Subcutaneous abdominal adipose tissue (tissue), 5 donors: Measurements from ENCODE around the gene SPSB1.
"Not testable (repeated sequence)": the region's sequence is repeated elsewhere in the genome, so short reads cannot be mapped to it uniquely, and the experiment has no call there.

Experiments used
- H3K27ac ChIP-seq: one replicate; pipeline ENCODE4 v1.7.0; 2013; ENCODE audit warnings: low read depth, mild to moderate bottlenecking, inconsistent platforms, low read length, moderate library complexity
- H3K27me3 ChIP-seq, 5 donors: one replicate each; pipeline ENCODE4 v1.7.0; 2013; ENCODE audit warnings: low read length in 5 of 5, inconsistent platforms in 1 of 5; ENCODE audit not compliant: control insufficient read depth in 5 of 5, insufficient read depth in 4 of 5
- H3K36me3 ChIP-seq, 5 donors: one replicate each; pipeline ENCODE4 v1.7.0; 2013; ENCODE audit warnings: low read length in 5 of 5; ENCODE audit not compliant: control insufficient read depth in 5 of 5, insufficient read depth in 5 of 5
- H3K4me1 ChIP-seq, 5 donors: one replicate each; pipeline ENCODE4 v1.7.0; 2013; ENCODE audit warnings: low read length in 5 of 5, mild to moderate bottlenecking in 3 of 5, moderate library complexity in 1 of 5; ENCODE audit not compliant: control insufficient read depth in 5 of 5, insufficient read depth in 5 of 5
- H3K4me3 ChIP-seq, 5 donors: one replicate each; pipeline ENCODE4 v1.7.0; 2013; ENCODE audit warnings: low read length in 5 of 5, low read depth in 1 of 5
- H3K9ac ChIP-seq, 5 donors: one replicate each; pipeline ENCODE4 v1.7.0; 2013; ENCODE audit warnings: low read length in 5 of 5, mild to moderate bottlenecking in 4 of 5, moderate library complexity in 3 of 5
- H3K9me3 ChIP-seq, 5 donors: one replicate each; pipeline ENCODE4 v1.7.0; 2013; ENCODE audit warnings: low read length in 5 of 5; ENCODE audit not compliant: control insufficient read depth in 5 of 5
- donor health status: healthy.
- donor health status: healthy.
- donor health status: healthy.
- donor health status: healthy.
- donor health status: healthy.

The SPSB1 gene

DNA sequence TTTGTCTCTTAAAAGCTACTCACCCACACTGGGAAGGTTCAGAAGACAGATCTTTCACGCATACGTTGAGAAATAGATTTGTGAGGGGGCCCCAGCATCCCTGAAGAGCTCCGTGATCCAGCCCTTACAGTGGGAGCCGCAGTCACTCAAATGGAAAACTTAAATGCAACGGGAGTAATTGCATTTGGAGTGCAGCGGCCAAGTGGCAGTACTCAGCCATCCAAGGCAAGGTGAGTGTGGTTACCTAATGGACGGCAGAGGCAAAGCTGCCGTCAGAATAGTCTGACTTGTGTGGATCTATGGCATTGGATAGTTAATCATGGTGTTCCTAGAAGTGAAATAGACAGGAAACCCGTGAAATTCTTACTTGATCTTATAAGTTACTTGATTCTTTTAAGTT is 5.1 kb downstream of the SPSB1 start:
- H3K27ac ChIP-seq: peak overlapping the region; percentile 84
- no peak overlapping the region for H3K4me3 ChIP-seq
- H3K9ac ChIP-seq: no peak overlapping the region
- peaks cover 13 to 78% (median 70%) of the 10 kb centered on the region in 5 donors for H3K4me1 ChIP-seq
- no peaks in the 10 kb centered on the region for H3K9me3 ChIP-seq
- peaks cover 0 to 15% (median 13%) of the 10 kb centered on the region in 5 donors for H3K36me3 ChIP-seq
- no peaks in the 10 kb centered on the region for H3K27me3 ChIP-seq

DNA sequence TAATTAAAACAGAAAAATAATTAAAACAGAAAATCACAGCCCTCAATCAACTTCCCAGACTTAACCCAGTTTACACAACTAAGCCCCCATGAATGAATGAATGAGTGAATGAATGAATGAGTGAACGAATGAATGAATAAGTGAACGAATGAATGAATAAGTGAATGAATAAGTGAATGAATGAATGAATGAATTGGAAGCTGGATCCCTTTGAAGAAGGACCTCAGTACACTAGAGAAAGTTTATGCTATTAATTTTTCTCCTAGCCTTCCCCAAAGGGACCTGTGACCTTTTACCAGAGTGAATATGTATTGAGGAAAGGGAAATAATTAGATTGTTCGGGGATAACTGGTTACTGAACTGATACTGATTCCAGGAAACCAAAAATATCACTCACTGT is 5.6 kb downstream of the SPSB1 start:
- Histone ChIP-seq H3K27me3 (no peaks in the 10 kb centered on the region), H3K4me3 (no peak overlapping the region), H3K9ac (no peak overlapping the region), H3K36me3 (peaks cover 0 to 15% (median 13%) of the 10 kb centered on the region in 5 donors), H3K9me3 (no peaks in the 10 kb centered on the region), H3K27ac (peak overlapping the region; percentile 84), H3K4me1 (peaks cover 17 to 83% (median 75%) of the 10 kb centered on the region in 5 donors)

DNA sequence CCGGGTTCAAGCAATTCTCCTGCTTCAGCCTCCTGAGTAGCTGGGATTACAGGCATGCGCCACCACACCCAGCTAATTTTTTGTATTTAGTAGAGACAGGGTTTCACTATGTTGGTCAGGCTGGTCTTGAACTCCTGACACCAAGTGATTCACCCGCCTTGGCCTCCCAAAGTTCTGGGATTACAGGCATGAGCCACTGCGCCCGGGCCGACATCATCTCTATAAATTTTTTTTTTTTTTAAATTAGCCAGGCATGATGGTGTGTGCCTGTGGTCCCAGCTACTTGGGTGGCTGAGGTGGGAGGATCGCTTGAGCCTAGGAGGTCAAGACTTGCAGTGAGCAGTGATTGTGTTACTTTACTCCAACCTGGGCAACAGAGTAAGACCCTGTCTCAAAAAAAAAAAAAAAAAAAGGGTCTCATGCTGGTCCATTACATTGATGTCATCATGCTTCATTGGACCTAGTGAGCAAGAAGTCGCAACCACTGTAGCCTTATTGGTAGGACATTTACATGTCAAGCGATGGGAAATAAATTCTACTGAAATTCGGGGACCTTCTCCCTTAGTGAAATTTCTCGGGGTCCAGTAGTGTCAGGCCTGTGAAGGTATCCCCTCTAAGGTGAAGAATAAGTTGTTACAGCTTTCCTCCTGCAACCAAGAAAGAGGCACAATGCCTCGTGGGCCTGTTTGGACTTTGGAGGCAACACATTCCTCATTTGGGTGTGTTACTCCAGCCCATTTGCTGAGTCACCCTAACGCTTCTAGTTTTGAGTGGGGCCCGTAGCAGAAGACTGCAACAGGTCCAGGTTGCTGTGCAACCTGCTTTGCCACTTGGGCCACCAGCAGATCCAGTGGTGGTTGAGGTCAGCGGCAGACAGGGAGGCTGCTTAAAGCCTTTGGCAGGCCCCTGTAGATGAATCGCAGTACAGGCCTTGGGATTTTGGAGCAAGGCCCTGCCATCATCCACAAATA is 7.2 kb downstream of the SPSB1 start:
- Histone ChIP-seq H3K36me3 (peaks cover 0 to 15% (median 13%) of the 10 kb centered on the region in 5 donors), H3K4me1 (peaks cover 20 to 85% (median 77%) of the 10 kb centered on the region in 5 donors)
- H3K4me3 ChIP-seq, H3K27me3 ChIP-seq, H3K27ac ChIP-seq, H3K9ac ChIP-seq, H3K9me3 ChIP-seq: not testable (repeated sequence)

DNA sequence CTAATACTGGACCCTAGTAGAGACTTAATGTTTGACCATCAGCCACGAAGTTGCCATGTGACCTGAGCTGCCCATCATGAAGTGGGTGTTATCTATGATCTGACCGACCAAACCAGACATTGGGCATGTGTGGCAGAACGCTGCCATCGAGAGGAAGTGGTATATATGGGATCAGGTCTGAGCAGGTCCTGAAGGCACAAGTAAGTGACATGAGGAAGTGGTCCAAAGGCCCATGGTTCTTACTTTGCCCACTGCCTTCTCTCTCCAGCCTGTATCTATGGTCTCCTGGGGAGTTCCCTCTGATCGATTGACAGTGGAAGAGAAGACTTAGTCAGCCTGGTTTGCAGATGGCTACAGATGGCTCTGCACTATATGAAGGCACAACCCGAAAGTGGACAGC is 7.9 kb downstream of the SPSB1 start:
- peaks cover 19 to 85% (median 77%) of the 10 kb centered on the region in 5 donors for H3K4me1 ChIP-seq

DNA sequence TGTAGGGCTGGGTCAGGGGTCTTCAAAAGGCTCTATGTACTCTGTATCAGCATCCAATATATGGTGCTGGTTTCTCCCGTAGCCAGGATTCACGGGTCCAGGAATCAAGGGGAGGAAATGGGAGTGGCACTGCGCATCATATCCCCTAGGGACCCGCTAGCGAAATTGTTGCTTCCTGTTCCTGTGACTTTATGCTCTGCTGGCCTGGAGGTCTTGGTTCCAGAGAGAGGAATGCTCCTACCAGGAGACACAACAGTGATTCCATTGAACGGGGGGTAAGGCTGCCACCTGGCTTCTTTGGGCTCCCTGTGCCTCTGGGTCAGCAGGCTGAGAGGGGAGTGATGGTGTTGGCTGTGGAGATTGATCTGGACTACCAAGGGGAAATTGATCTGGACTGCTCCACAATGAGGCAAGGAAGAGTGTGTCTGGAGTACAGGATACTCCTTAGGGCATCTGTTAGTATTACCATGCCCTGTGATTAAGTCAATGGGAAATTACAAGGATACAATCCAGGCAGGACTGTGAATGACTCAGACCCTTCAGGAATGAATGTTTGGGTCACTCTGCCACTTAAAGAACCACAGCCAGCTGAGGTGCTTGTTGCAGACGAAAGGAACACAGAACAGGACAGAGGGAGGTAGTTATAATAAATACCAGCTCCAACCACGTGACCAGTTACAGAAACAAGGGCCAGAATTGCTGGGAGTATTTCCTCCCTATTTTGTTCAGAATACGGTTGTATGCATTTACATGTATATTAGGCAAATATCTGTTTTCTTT is 10.2 kb downstream of the SPSB1 start:
- no peak overlapping the region for H3K9ac ChIP-seq
- H3K27ac ChIP-seq: peak overlapping the region; percentile 74
- no peaks in the 10 kb centered on the region for H3K9me3 ChIP-seq
- peak overlapping the region in 3 of 5 donors; percentile 6 to 33 (median 14) for H3K4me3 ChIP-seq
- H3K36me3 ChIP-seq: peaks cover 0 to 19% (median 10%) of the 10 kb centered on the region in 5 donors
- no peaks in the 10 kb centered on the region for H3K27me3 ChIP-seq
- H3K4me1 ChIP-seq: peaks cover 15 to 73% (median 63%) of the 10 kb centered on the region in 5 donors

More for the DNA sequence above, 7.9 kb downstream of the SPSB1 start:
- peaks cover 0 to 15% (median 13%) of the 10 kb centered on the region in 5 donors for H3K36me3 ChIP-seq
- H3K27ac ChIP-seq: no peak overlapping the region
- H3K27me3 ChIP-seq: no peaks in the 10 kb centered on the region
- H3K9me3 ChIP-seq: no peaks in the 10 kb centered on the region
- H3K4me3 ChIP-seq: no peak overlapping the region
- H3K9ac ChIP-seq: no peak overlapping the region

DNA sequence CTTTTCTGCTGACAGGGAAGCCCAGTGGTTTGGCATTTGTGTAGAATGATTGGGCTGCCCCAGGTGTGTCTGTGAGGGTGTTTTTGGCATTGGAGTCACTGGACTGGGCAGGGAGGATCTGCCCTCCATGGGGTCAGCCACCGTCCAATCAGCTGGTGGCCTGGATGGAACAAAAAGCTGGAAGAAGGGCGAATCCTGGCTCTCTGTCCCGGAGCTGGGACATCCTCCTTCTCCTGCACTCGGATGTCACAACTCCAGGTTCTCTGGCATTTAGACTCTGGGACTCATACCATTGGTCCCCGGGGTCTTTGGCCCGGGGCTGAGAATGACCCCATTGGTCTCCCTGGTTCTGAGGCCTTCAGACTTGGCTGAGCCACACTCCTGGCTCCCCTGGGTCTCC is 11.2 kb downstream of the SPSB1 start:
- peaks cover 0 to 19% (median 10%) of the 10 kb centered on the region in 5 donors for H3K36me3 ChIP-seq
- no peak overlapping the region for H3K9ac ChIP-seq
- no peaks in the 10 kb centered on the region for H3K9me3 ChIP-seq
- no peak overlapping the region for H3K4me3 ChIP-seq
- peaks cover 15 to 69% (median 54%) of the 10 kb centered on the region in 5 donors for H3K4me1 ChIP-seq
- peak overlapping the region; percentile 74 for H3K27ac ChIP-seq
- no peaks in the 10 kb centered on the region for H3K27me3 ChIP-seq

DNA sequence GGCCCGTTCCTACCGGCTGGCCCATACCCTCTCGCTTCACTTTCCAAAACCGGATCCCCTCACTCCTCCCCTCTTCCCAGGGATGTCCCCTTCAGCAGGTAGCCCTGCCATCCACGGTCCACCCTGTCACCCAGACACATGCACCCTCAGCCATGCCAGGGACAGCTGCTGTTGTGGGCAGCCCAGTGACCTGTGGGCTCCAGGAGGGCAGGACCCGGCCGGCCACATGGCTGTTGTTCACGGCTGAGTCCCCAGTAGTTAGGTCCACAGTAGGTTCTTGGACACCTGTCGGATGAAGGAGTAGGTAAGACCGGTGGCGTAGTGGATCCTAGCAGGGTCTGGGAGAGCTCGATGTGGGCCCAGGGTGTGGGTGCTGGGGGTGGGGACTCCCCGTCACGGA is 12.5 kb downstream of the SPSB1 start:
- H3K27me3 ChIP-seq: no peaks in the 10 kb centered on the region
- H3K9ac ChIP-seq: no peak overlapping the region
- peak overlapping the region; percentile 10 for H3K27ac ChIP-seq
- peaks cover 0 to 19% (median 10%) of the 10 kb centered on the region in 5 donors for H3K36me3 ChIP-seq
- no peak overlapping the region for H3K4me3 ChIP-seq
- no peaks in the 10 kb centered on the region for H3K9me3 ChIP-seq
- peaks cover 15 to 61% (median 52%) of the 10 kb centered on the region in 5 donors for H3K4me1 ChIP-seq

DNA sequence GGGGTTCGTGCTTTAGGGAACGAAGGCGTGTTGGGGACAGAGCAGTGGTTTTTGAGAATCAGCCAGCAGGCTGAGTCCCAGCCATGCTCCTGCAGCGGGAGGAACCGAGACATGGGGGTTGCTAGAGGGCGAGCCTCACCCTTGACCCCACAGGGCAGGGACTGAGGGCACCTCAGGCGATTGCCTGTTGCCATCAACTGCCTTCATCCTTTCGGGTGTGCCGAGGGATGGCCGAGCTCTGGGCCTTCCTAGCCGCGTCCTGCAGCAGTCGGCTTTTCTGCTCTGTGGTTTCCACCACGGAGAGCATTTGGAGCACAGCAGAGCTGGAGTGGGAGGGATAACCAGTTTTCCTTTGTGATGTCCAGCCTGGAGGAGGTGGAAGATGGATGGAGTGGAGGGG is 13.3 kb downstream of the SPSB1 start:
- peaks cover 15 to 55% (median 49%) of the 10 kb centered on the region in 5 donors for H3K4me1 ChIP-seq
- H3K36me3 ChIP-seq: peaks cover 0 to 13% (median 7%) of the 10 kb centered on the region in 5 donors
- H3K9ac ChIP-seq: peak overlapping the region in 1 of 5 donors; percentile 17
- H3K27ac ChIP-seq: no peak overlapping the region
- no peak overlapping the region for H3K4me3 ChIP-seq
- H3K9me3 ChIP-seq: no peaks in the 10 kb centered on the region
- no peaks in the 10 kb centered on the region for H3K27me3 ChIP-seq

DNA sequence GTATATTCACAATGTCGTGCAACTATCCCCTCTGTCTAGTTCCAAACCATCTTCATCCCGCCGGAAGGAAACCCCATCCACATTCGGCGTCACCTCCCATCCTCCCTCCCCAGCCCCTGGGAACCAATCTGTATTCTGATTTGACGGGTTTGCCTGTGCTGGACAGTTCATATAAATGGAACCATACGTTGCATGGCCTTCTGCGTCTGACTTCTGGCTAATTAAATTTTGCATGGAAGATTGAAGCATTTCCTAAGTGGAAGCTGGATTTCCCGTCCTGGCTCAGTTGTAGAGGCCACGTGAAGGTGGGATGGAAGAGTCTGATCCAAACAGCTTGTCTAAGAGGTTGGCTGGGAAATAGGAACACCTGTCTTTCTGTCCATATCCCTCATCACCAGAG is 14.6 kb downstream of the SPSB1 start:
- Histone ChIP-seq H3K27me3 (no peaks in the 10 kb centered on the region), H3K27ac (no peak overlapping the region), H3K9me3 (no peaks in the 10 kb centered on the region), H3K9ac (no peak overlapping the region), H3K4me1 (peaks cover 11 to 51% (median 46%) of the 10 kb centered on the region in 5 donors), H3K36me3 (peaks cover 0 to 5% (median 0%) of the 10 kb centered on the region in 5 donors), H3K4me3 (no peak overlapping the region)
